Measurements from ENCODE around the gene CYP4F3.

DNA sequence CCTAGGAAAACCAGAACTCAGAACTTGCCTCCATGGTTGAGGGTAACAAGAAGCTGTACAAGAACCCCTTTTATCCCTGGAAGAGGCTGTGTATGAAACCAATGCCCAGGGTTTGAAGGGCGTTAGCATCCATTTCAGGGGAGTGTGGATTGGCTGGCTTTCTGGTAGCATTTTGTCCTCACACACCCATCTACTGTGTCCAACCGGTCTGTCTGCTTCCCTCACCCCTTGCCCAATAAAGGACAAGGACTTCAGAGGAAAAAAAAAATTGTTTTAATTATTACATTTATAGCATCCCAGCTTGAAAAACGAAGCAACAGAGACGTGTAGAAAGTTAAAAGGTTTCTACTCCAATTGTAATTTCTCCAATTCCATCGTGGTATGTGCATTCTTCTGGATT, 28.4 kb upstream of the CYP4F3 start:
- TF ChIP-seq POLR2AphosphoS5 (IDR thresholded peaks at IDR 0.05; ENCODE audit: low read depth, low read length) (no peak), POLR2A (IDR thresholded peaks at IDR 0.05; ENCODE audit: low read depth, low read length) (no peak)

Measured in GM12892 (cell line).